Progenitor cell of endocrine pancreas (in vitro differentiated cells): ENCODE measurements around the gene ABCG4. TPM values are rescaled to one million over a fixed set of nuclear protein-coding genes. Genes with fewer than 3 reads are reported as not detected.

Experiments
- DNase-seq: peaks from one replicate; pipeline ENCODE4 v3.0.0; 2021; ENCODE audit warnings: low spot score; ENCODE audit not compliant: unreplicated experiment
- H3K27ac Mint-ChIP-seq: 2 replicates; pipeline ENCODE4 v1.8.0; 2021; ENCODE audit warnings: mild to moderate bottlenecking, moderate library complexity, mixed read lengths
- H3K27me3 Mint-ChIP-seq: 2 replicates; pipeline ENCODE4 v1.8.0; 2021; ENCODE audit warnings: mixed read lengths
- H3K36me3 Mint-ChIP-seq: 2 replicates; pipeline ENCODE4 v1.8.0; 2022; ENCODE audit warnings: mixed read lengths; ENCODE audit not compliant: insufficient read depth
- H3K4me1 Mint-ChIP-seq: 2 replicates; pipeline ENCODE4 v1.8.0; 2021; ENCODE audit warnings: low read depth, mixed read lengths
- H3K4me3 Mint-ChIP-seq: 2 replicates; pipeline ENCODE4 v1.8.0; 2021; ENCODE audit warnings: low read depth, mild to moderate bottlenecking, moderate library complexity, mixed read lengths
- H3K9me3 Mint-ChIP-seq: 2 replicates; pipeline ENCODE4 v1.8.0; 2021; ENCODE audit warnings: low read depth, mixed read lengths
- total RNA-seq: library from RNA; stranded (reverse); gene quantifications from 2 replicates; pipeline ENCODE4 v1.2.1, GENCODE V29; 2021
- TF ChIP-seq, protein P1 (sequence below): fragments of 200-600 bp; sonication (generic); IDR thresholded peaks from one replicate; pipeline ENCODE4 v1.5.0; 2021; ENCODE audit warnings: antibody characterized with exemption, mild to moderate bottlenecking; ENCODE audit not compliant: unreplicated experiment

ABCG4 gene
- total RNA-seq, 1 donor from 2014 or later, result 0.53 TPM

DNA sequence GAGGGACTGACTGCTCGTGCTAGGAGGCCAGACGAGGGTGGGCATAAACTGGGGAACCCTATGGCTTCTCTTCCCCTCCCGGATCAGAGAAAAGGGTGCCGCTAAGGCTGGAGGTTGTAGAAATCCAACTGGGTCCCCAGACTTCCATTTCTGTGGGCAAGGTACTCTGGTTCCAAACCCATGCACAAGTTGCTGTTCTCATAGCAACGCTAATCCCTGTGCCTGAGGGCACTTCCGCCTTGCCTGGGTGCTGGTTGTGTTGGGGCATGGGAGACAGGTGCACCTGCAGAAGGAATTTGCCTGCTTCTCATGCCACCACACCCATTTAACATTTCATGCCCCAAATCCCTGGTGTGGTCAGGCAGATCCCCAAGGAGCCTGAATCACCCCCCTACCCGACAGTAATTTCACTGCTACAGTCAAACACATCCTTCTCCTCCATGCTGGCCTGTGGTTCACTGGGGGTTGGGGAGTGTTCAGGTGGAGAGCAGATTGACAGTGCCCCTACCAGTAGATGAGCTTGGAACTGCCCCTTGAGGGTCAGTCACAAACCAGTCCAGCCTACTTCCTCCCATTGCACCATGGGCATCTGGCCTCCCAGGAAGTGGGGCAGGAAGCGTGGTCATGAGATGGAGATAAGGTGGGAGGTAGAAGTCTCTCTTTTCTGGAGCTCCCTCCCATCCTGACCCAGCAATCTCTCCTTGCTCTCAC lies 40.6 kb upstream of the ABCG4 start:
- H3K4me3 Mint-ChIP-seq, result peak overlapping the region; percentile 76
- H3K9me3 Mint-ChIP-seq, result no peaks in the 10 kb centered on the region
- H3K4me1 Mint-ChIP-seq, result peaks cover 4% of the 10 kb centered on the region
- no peak for DNase-seq
- H3K36me3 Mint-ChIP-seq, result no peaks in the 10 kb centered on the region
- peaks cover 15% of the 10 kb centered on the region for H3K27me3 Mint-ChIP-seq
- peak overlapping the region; percentile 8 for H3K27ac Mint-ChIP-seq
- TF ChIP-seq, protein P1, sequence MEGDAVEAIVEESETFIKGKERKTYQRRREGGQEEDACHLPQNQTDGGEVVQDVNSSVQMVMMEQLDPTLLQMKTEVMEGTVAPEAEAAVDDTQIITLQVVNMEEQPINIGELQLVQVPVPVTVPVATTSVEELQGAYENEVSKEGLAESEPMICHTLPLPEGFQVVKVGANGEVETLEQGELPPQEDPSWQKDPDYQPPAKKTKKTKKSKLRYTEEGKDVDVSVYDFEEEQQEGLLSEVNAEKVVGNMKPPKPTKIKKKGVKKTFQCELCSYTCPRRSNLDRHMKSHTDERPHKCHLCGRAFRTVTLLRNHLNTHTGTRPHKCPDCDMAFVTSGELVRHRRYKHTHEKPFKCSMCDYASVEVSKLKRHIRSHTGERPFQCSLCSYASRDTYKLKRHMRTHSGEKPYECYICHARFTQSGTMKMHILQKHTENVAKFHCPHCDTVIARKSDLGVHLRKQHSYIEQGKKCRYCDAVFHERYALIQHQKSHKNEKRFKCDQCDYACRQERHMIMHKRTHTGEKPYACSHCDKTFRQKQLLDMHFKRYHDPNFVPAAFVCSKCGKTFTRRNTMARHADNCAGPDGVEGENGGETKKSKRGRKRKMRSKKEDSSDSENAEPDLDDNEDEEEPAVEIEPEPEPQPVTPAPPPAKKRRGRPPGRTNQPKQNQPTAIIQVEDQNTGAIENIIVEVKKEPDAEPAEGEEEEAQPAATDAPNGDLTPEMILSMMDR, result no peak

DNA sequence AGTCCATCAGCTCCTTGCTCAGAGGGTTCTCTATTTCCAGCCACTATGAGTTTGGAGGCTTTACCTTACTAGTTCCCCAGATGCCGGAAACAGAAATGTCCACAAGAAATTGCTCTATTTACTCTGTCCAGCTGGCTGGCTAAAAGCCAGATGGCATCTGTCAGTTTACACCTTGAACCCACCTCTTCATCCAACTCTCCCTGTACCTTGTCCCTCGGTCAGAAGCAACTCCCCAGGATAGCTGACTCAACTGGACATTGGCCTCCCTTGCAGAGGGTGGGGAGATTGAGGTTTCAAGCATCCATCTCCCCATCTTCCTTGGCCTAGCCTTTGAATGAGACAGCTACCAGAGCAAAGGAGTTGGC lies 40.0 kb upstream of the ABCG4 start:
- peaks cover 15% of the 10 kb centered on the region for H3K27me3 Mint-ChIP-seq
- peak overlapping the region; percentile 75 for H3K27ac Mint-ChIP-seq
- peaks cover 4% of the 10 kb centered on the region for H3K4me1 Mint-ChIP-seq
- H3K4me3 Mint-ChIP-seq, result peak overlapping the region; percentile 76
- no peaks in the 10 kb centered on the region for H3K36me3 Mint-ChIP-seq
- TF ChIP-seq, protein P1, result no peak
- H3K9me3 Mint-ChIP-seq, result no peaks in the 10 kb centered on the region
- DNase-seq, result no peak

DNA sequence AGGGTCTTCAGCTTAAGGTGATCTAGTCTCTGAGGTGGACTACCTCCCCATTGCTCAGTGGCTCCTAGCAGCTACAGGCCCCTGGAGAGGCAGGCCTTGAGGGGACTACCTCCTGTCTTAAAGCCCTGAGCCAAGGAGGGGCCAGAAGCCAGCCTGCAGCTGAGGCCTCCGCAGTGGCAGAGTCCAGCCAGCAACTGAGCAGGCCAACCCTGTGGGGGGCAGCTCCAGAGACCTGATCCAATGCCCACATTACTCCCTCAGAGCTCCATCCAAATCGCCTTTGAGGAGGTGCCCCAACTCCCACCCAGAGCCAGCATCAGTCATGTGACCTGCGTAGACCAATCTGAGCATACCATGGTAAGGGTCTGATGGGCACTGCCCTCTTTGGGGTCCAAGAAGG lies 39.0 kb upstream of the ABCG4 start:
- H3K4me1 Mint-ChIP-seq, result peaks cover 4% of the 10 kb centered on the region
- no peaks in the 10 kb centered on the region for H3K9me3 Mint-ChIP-seq
- peaks cover 15% of the 10 kb centered on the region for H3K27me3 Mint-ChIP-seq
- no peak for DNase-seq
- H3K27ac Mint-ChIP-seq, result no peak overlapping the region
- no peaks in the 10 kb centered on the region for H3K36me3 Mint-ChIP-seq
- no peak overlapping the region for H3K4me3 Mint-ChIP-seq
- TF ChIP-seq, protein P1, result no peak

DNA sequence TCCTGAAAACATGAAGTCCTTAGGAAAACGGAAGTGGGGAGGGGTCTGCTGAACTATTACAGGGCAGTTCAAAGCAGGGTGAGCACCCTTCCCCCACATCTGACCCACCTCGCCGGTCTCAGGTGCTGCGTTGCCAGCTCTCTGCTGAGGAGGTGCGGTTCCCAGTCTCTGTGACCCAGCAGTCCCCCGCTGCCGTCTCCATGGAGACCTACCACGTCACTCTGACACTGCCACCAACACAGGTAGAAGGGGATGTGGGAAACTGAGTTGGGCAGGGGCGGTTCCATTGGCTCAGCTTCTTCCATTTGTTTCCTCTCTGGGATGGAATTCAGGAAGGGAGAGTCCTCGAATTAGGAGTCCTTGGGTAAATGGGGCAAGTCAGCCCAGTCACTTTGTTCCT lies 38.4 kb upstream of the ABCG4 start:
- no peaks in the 10 kb centered on the region for H3K9me3 Mint-ChIP-seq
- no peak overlapping the region for H3K4me3 Mint-ChIP-seq
- H3K27ac Mint-ChIP-seq, result no peak overlapping the region
- TF ChIP-seq, protein P1, result no peak
- H3K36me3 Mint-ChIP-seq, result no peaks in the 10 kb centered on the region
- no peak for DNase-seq
- H3K27me3 Mint-ChIP-seq, result peaks cover 15% of the 10 kb centered on the region
- H3K4me1 Mint-ChIP-seq, result peaks cover 4% of the 10 kb centered on the region

DNA sequence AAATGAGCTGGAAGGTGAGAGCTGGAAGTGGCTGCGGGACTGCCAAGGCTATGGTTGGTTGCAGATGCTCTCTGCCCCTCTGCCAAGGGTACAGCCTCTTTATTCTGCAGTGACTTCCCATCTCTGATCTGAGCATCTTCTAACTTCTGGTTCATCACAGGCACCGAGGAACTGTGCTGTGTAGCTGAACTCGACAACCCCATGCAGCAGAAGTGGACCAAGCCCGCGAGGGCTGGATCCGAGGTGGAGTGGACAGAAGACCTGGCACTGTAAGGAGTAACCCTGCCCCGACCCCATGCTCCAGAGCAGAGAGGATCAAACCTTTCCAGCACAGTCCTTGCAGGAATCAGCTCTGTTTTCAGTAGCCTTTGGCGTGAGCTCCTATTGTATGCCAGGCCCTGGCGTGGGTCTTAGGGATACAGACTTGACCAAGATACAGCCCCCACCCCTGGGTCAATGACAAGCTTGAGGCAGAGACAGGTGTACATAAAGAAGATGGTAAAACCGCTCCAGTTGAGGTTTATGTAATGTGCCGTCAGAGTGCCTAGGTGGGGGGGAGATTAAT lies 37.4 kb upstream of the ABCG4 start:
- H3K36me3 Mint-ChIP-seq, result no peaks in the 10 kb centered on the region
- H3K4me1 Mint-ChIP-seq, result peaks cover 4% of the 10 kb centered on the region
- no peak overlapping the region for H3K4me3 Mint-ChIP-seq
- H3K27me3 Mint-ChIP-seq, result peaks cover 15% of the 10 kb centered on the region
- H3K27ac Mint-ChIP-seq, result no peak overlapping the region
- TF ChIP-seq, protein P1, result no peak
- H3K9me3 Mint-ChIP-seq, result no peaks in the 10 kb centered on the region
- DNase-seq, result no peak
